Measurements from ENCODE around the gene ANK3.

The ANK3 gene

DNA sequence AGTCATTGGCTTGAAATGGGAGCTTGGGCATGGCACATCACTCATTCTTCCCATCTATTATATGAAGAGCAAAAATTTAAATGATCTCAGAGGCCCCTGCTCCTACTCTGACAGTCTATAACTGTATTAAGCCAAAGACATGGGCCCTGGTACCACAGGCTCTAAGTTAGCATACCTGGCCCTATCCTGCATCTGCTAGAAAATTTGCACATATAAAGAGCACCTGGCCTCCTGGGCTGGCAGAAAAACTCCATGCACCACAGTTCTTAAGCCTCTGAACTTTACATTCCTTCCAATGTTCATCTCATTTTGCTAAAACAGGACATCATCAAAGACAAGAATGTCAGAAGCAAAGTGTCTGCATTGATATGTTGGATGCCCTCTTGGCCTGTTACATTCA lies 29.6 kb upstream of the ANK3 start:
- H3K36me3 ChIP-seq = no peaks in the 10 kb centered on the region
- DNase-seq = no peak
- no peaks in the 10 kb centered on the region for H3K27me3 ChIP-seq (ENCODE audit: insufficient read depth, low read depth, severe bottlenecking)
- no peak overlapping the region for H3K4me3 ChIP-seq (ENCODE audit: low read depth, low read length)
- no peak overlapping the region for H3K27ac ChIP-seq
- TF ChIP-seq, protein P1, sequence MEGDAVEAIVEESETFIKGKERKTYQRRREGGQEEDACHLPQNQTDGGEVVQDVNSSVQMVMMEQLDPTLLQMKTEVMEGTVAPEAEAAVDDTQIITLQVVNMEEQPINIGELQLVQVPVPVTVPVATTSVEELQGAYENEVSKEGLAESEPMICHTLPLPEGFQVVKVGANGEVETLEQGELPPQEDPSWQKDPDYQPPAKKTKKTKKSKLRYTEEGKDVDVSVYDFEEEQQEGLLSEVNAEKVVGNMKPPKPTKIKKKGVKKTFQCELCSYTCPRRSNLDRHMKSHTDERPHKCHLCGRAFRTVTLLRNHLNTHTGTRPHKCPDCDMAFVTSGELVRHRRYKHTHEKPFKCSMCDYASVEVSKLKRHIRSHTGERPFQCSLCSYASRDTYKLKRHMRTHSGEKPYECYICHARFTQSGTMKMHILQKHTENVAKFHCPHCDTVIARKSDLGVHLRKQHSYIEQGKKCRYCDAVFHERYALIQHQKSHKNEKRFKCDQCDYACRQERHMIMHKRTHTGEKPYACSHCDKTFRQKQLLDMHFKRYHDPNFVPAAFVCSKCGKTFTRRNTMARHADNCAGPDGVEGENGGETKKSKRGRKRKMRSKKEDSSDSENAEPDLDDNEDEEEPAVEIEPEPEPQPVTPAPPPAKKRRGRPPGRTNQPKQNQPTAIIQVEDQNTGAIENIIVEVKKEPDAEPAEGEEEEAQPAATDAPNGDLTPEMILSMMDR (IDR thresholded peaks at IDR 0.05; ENCODE audit: low read depth, low read length) = no peak
- H3K9me3 ChIP-seq (ENCODE audit: severe bottlenecking) = no peaks in the 10 kb centered on the region

DNA sequence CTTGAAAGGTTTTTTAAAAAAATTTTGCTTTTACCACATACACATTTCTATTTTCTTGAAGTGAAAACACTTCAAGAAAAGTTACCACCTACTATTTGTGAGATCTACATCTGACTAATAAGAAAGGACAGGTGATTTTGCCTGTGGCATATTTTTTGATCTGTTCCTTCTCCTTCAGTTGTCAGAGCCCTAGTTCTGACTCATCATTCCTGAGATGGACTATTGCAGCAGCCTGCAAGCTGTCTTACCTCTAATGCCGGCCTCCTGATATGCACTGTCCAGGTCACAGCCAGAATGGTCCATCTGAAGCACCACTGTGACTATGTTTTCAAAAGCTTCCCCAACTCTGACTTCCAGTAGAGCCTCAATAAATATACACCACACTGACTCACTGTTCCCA lies 28.2 kb upstream of the ANK3 start:
- no peak for DNase-seq
- no peaks in the 10 kb centered on the region for H3K36me3 ChIP-seq
- H3K27ac ChIP-seq = no peak overlapping the region
- no peaks in the 10 kb centered on the region for H3K27me3 ChIP-seq (ENCODE audit: insufficient read depth, low read depth, severe bottlenecking)
- H3K9me3 ChIP-seq (ENCODE audit: severe bottlenecking) = no peaks in the 10 kb centered on the region
- TF ChIP-seq, protein P1 (IDR thresholded peaks at IDR 0.05; ENCODE audit: low read depth, low read length) = no peak
- H3K4me3 ChIP-seq (ENCODE audit: low read depth, low read length) = no peak overlapping the region

DNA sequence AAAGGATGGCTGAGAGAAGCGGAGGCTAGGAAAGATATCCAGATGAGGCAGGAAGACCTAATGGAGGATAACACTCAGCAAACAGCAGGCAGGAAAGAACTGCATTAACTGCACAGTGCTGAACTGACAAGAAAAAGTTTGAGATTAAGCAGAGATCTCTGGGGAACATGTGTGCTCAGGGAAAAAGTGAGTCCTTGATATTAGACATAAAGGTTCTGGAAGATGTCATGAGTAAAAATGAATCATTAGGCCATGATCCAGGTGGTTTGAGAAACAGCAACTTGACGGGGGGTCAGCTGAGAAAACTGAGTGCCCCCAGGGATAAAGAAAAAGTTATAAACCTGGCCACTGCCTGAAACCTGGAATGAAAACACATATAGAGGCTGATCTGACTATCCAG lies 27.3 kb upstream of the ANK3 start:
- TF ChIP-seq, protein P1 (IDR thresholded peaks at IDR 0.05; ENCODE audit: low read depth, low read length) = no peak
- Histone ChIP-seq H3K27ac (no peak overlapping the region), H3K4me3 (ENCODE audit: low read depth, low read length) (no peak overlapping the region), H3K27me3 (ENCODE audit: insufficient read depth, low read depth, severe bottlenecking) (no peaks in the 10 kb centered on the region), H3K36me3 (no peaks in the 10 kb centered on the region), H3K9me3 (ENCODE audit: severe bottlenecking) (no peaks in the 10 kb centered on the region)
- DNase-seq = no peak

DNA sequence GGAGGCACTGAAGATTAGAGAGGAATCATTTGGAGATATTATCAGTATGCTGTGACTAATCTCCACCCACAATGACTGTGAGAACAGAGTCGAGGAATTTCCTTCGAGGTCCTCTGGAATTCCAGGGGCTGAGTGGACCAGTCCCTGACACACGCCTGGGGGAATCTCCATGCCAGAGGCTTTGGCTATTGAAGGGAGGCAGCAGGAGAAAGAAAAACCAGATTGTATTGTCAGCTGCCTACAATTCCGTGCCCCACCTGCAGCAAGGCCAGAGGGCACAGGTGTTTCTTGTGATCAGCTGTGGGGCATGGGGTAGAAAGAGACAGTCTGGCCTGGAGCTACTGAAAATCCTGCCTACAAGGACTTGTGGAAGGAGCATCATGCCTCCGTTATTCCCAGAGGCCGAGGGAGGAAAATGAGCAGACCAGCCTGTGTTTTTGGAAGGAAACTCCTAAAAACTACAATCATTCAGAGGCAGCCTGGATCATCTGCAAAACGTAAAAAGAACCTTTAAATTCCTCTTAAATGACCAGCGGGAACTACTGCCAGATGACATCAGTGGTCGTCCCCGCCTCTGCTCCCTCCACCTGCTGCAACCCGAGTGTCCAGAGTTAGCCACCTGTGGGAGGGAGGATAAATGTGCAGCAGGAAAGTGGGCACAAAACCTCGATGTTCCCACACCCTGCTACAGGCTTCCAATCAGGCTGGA lies 25.4 kb upstream of the ANK3 start:
- Histone ChIP-seq H3K9me3 (ENCODE audit: severe bottlenecking) (no peaks in the 10 kb centered on the region), H3K27ac (no peak overlapping the region), H3K4me3 (ENCODE audit: low read depth, low read length) (no peak overlapping the region), H3K27me3 (ENCODE audit: insufficient read depth, low read depth, severe bottlenecking) (no peaks in the 10 kb centered on the region), H3K36me3 (no peaks in the 10 kb centered on the region)
- no peak for DNase-seq
- TF ChIP-seq, protein P1 (IDR thresholded peaks at IDR 0.05; ENCODE audit: low read depth, low read length) = no peak

DNA sequence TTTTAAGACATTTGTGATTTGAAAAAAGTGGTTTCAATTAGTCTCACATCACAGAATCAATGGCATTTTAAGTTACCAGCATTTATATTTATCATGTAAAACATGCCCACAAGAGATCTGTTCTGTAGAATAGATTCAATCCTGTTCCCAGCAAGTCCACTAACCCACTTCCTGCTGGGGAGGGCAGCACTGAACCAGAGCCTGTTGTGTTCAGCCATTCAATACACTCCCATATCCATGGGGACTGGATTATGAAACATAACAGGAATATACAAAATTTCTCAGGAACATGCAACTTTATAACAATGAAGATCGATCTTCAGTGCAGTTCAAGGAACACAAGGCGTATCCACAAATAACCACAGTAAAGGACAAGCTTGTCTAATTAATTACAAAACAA lies 24.4 kb upstream of the ANK3 start:
- TF ChIP-seq, protein P1 (IDR thresholded peaks at IDR 0.05; ENCODE audit: low read depth, low read length) = no peak
- Histone ChIP-seq H3K27me3 (ENCODE audit: insufficient read depth, low read depth, severe bottlenecking) (no peaks in the 10 kb centered on the region), H3K4me3 (ENCODE audit: low read depth, low read length) (no peak overlapping the region), H3K36me3 (no peaks in the 10 kb centered on the region), H3K9me3 (ENCODE audit: severe bottlenecking) (no peaks in the 10 kb centered on the region), H3K27ac (no peak overlapping the region)
- no peak for DNase-seq

Measured in WERI-Rb-1 (cell line).